B cell (primary cell): ENCODE results near the gene DEGS1. TPM values are rescaled to one million over a fixed set of nuclear protein-coding genes. Genes with fewer than 3 reads are reported as not detected.

Experiments used
- ATAC-seq: fragments of 200-7000 bp; cut with Tn5 transposase; one replicate; pipeline ENCODE4 v1.10.0; 2021; ENCODE audit warnings: low read depth, mild to moderate bottlenecking, moderate number of reproducible peaks, moderate library complexity
- CTCF ChIA-PET: fragments of 350-600 bp; sonication (Branson Sonifier 250); formaldehyde crosslinking; loops from one replicate; lab custom pipeline; 2021; ENCODE audit warnings: antibody characterized with exemption, inconsistent platforms; lab: Charles Lee
- POLR2A ChIA-PET: fragments of 350-600 bp; sonication (Branson Sonifier 250); formaldehyde crosslinking; loops from one replicate; lab custom pipeline; 2021; ENCODE audit warnings: antibody characterized with exemption; lab: Charles Lee
- DNase-seq: peaks from one replicate; pipeline ENCODE4 v3.0.0; 2013
- H2AFZ ChIP-seq: 2 replicates; pipeline ENCODE4 v1.6.1; 2012; ENCODE audit warnings: mild to moderate bottlenecking, low read depth, low read length; ENCODE audit not compliant: insufficient read depth, poor library complexity, severe bottlenecking
- H3K27ac ChIP-seq, 2 donors: 1 replicate in 1 of 2; 2 replicates in 1 of 2; pipeline ENCODE4 v1.5.1; 2012 to 2013; ENCODE audit warnings: low read length in 2 of 2, mild to moderate bottlenecking in 2 of 2, moderate library complexity in 1 of 2
- H3K27me3 ChIP-seq, 4 experiments: fragments of 200-600 bp in 1 of 4; sonication (generic) in 1 of 4; replicated peaks in 1 of 4; 1 replicate in 2 of 4; 2 replicates in 2 of 4; pipeline versions ENCODE4 v1.6.1 to v1.7.0; 2013 to 2016; ENCODE audit warnings: low read length in 3 of 4, mild to moderate bottlenecking in 2 of 4, mixed read lengths in 1 of 4, moderate library complexity in 1 of 4; ENCODE audit not compliant: insufficient read depth in 4 of 4, control insufficient read depth in 3 of 4; ENCODE audit errors: control extremely low read depth in 1 of 4
- H3K36me3 ChIP-seq, 2 experiments: replicated peaks in 1 of 2; 1 replicate in 1 of 2; 2 replicates in 1 of 2; pipeline versions ENCODE4 v1.6.1 to v1.7.1; 2013; ENCODE audit warnings: low read length in 1 of 2; ENCODE audit not compliant: insufficient read depth in 2 of 2, control insufficient read depth in 1 of 2; ENCODE audit errors: control extremely low read depth in 1 of 2, extremely low read depth in 1 of 2
- H3K4me1 ChIP-seq, 2 donors: fragments of 200-600 bp in 1 of 2; sonication (generic) in 1 of 2; 1 replicate in 1 of 2; 2 replicates in 1 of 2; pipeline versions ENCODE4 v1.5.1 to v1.6.1; 2013 to 2017; ENCODE audit warnings: low read length in 2 of 2; ENCODE audit not compliant: control insufficient read depth in 2 of 2, insufficient read depth in 2 of 2
- H3K4me2 ChIP-seq: replicated peaks from 2 replicates; pipeline ENCODE3; 2012; ENCODE audit warnings: mild to moderate bottlenecking, low read depth, low read length; ENCODE audit not compliant: poor library complexity, severe bottlenecking
- H3K4me3 ChIP-seq, 5 experiments: fragments of 200-600 bp in 1 of 5; sonication (generic) in 1 of 5; 1 replicate in 3 of 5; 2 replicates in 2 of 5; pipeline versions ENCODE4 v1.5.1 to v1.7.0; 2011 to 2016; ENCODE audit warnings: low read length in 4 of 5, mild to moderate bottlenecking in 4 of 5, low read depth in 2 of 5, control low read depth in 1 of 5, moderate library complexity in 1 of 5; ENCODE audit not compliant: insufficient read depth in 1 of 5; ENCODE audit errors: control extremely low read depth in 1 of 5, extremely low read depth in 1 of 5
- H3K79me2 ChIP-seq: fragments of 200-600 bp; sonication (generic); one replicate; pipeline ENCODE4 v1.6.0; 2016; ENCODE audit warnings: low read length; ENCODE audit not compliant: control insufficient read depth, insufficient read depth
- H3K9ac ChIP-seq: fragments of 200-600 bp; sonication (generic); 2 replicates; pipeline ENCODE4 v1.6.1; 2017; ENCODE audit warnings: mild to moderate bottlenecking, low read length, moderate library complexity
- H3K9me3 ChIP-seq, 3 donors: one replicate each; pipeline versions ENCODE4 v1.6.1 to v1.7.1; 2013; ENCODE audit warnings: low read length in 2 of 3; ENCODE audit not compliant: control insufficient read depth in 2 of 3, insufficient read depth in 1 of 3; ENCODE audit errors: control extremely low read depth in 1 of 3
- H4K20me1 ChIP-seq: 2 replicates; pipeline ENCODE4 v1.6.0; 2012; ENCODE audit warnings: mild to moderate bottlenecking, low read length; ENCODE audit not compliant: insufficient read depth, control insufficient read depth, poor library complexity, severe bottlenecking
- H3K27ac Mint-ChIP-seq: one replicate; pipeline ENCODE4 v1.8.0; 2021; ENCODE audit warnings: mixed read lengths
- H3K27me3 Mint-ChIP-seq: one replicate; pipeline ENCODE4 v1.8.0; 2021; ENCODE audit warnings: mixed read lengths
- H3K4me1 Mint-ChIP-seq: one replicate; pipeline ENCODE4 v1.8.0; 2021; ENCODE audit warnings: mixed read lengths
- H3K4me3 Mint-ChIP-seq: one replicate; pipeline ENCODE4 v1.8.0; 2021; ENCODE audit warnings: mixed read lengths
- H3K9me3 Mint-ChIP-seq: one replicate; pipeline ENCODE4 v1.8.0; 2022; ENCODE audit warnings: mixed read lengths; ENCODE audit not compliant: insufficient read depth
- EZH2 ChIP-seq: IDR thresholded peaks from 2 replicates; pipeline ENCODE4 v1.6.1; 2012; ENCODE audit warnings: borderline replicate concordance, low read depth, mild to moderate bottlenecking, moderate library complexity, low read length; ENCODE audit not compliant: insufficient read depth, poor library complexity, severe bottlenecking
- WGBS: methylation state at CpG from one replicate; pipeline ENCODE4 v1.1.5; 2013; ENCODE audit warnings: missing lambda C conversion rate; ENCODE audit not compliant: insufficient coverage; 5-methylcytosine and 5-hydroxymethylcytosine counted together
- intact Hi-C: fragments of 100-400 bp; cut with micrococcal nuclease; formaldehyde crosslinking; loops from one replicate; pipeline ENCODE4 v1.10.0; 2022
- polyA plus RNA-seq: library from polyadenylated mRNA; depleted of rRNA; stranded (reverse); fragments of >200 nt; gene quantifications from 2 replicates; pipeline ENCODE4 v1.2.3, GENCODE V29; 2012
- total RNA-seq, 2 donors: library from RNA; stranded (reverse); fragments of 120-200 nt in 1 of 2; gene quantifications; 1 replicate in 1 of 2; 2 replicates in 1 of 2; pipeline versions ENCODE4 v1.2.3 to v1.2.4, GENCODE V29; 2013 to 2022
- TF ChIP-seq, protein P1 (sequence below): fragments of 200-600 bp; IDR thresholded peaks from one replicate; pipeline ENCODE4 v1.8.0; 2022; ENCODE audit warnings: antibody characterized with exemption, mild to moderate bottlenecking

DEGS1 gene
- total and polyA plus RNA-seq, 2 donors (not counting 1 experiment from before 2014, with no cell fraction given): 49.0 to 52.1 TPM

DNA sequence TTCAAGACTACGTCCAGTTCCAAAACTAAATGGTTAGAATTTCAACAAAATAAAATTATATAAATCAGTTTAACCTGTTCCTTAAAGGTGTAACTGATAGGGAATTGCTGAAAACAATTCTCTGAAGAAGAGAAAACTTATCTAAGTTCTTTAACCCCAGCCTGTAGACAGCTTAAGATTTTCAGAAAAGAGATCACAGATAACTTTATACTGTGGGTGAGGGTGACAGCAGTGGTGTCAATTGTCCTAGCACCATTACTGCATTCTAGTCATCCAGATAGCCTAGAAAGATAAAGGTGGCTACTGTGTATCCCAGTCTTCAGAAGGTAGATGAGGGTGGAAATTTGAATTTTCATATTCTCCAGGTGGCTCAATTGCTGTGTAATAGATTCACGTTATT lies 19.7 kb upstream of the DEGS1 start:
- no peaks in the 10 kb centered on the region for H3K9me3 Mint-ChIP-seq
- Histone ChIP-seq H2AFZ (no peak overlapping the region), H3K4me3 (no peak overlapping the region), H3K36me3 (peaks cover 6 to 23% of the 10 kb centered on the region in 2 experiments), H3K4me1 (peaks cover 0 to under 1% of the 10 kb centered on the region in 2 donors), H3K27me3 (no peaks in the 10 kb centered on the region), H4K20me1 (no peaks in the 10 kb centered on the region), H3K9me3 (no peaks in the 10 kb centered on the region), H3K79me2 (no peaks in the 10 kb centered on the region), H3K27ac (no peak overlapping the region), H3K9ac (no peak overlapping the region), H3K4me2 (no peak overlapping the region)
- no peak overlapping the region for H3K4me3 Mint-ChIP-seq
- ChIA-PET POLR2A (interaction anchor here (1.9 kb wide), 1 partner anchor 19 kb away, joined by 4 read pairs; the partner anchor contains the start of gene DEGS1), CTCF (interaction anchor here (1.5 kb wide), 1 partner anchor 10 kb away, joined by 4 read pairs; no protein-coding TSS in a partner anchor)
- no peak overlapping the region for H3K27ac Mint-ChIP-seq
- no peak for DNase-seq
- no CpG with 5 or more reads among the region's 2 CpGs for WGBS
- no peaks in the 10 kb centered on the region for H3K4me1 Mint-ChIP-seq
- ATAC-seq: no peak
- TF ChIP-seq, protein P1, sequence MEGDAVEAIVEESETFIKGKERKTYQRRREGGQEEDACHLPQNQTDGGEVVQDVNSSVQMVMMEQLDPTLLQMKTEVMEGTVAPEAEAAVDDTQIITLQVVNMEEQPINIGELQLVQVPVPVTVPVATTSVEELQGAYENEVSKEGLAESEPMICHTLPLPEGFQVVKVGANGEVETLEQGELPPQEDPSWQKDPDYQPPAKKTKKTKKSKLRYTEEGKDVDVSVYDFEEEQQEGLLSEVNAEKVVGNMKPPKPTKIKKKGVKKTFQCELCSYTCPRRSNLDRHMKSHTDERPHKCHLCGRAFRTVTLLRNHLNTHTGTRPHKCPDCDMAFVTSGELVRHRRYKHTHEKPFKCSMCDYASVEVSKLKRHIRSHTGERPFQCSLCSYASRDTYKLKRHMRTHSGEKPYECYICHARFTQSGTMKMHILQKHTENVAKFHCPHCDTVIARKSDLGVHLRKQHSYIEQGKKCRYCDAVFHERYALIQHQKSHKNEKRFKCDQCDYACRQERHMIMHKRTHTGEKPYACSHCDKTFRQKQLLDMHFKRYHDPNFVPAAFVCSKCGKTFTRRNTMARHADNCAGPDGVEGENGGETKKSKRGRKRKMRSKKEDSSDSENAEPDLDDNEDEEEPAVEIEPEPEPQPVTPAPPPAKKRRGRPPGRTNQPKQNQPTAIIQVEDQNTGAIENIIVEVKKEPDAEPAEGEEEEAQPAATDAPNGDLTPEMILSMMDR: no peak
- no peak for TF ChIP-seq EZH2
- intact Hi-C loops: no loop called here
- H3K27me3 Mint-ChIP-seq: no peaks in the 10 kb centered on the region

DNA sequence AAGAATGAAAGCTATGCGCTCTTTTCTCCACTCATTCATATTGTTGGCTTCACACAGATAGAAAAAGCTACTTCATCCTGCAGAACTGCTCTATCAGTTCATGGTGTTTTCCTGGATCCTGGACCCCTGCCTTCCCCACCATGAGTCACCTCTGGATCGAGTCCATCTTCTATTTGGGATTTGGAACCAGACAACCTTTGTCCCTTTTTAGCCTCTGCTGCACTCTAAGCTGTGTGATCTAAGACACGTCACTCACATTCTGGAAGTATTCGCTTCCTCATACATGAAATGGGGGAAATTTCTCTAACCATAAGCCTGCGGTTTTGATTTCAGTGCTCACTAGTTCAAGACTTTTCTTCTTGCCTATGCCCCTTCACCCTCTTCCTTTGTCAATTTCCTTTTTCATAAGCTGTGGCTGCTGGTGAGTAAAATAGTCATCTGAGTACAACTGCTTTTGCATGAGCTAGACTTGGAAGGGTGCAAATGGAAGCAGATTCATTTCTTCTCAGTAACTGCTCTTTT lies 14.1 kb upstream of the DEGS1 start:
- WGBS: 25% methylated on average over 4 of the region's 5 CpGs
- ATAC-seq (peak; percentile 86), DNase-seq (peak; percentile 85)
- no peaks in the 10 kb centered on the region for H3K36me3 ChIP-seq
- TF ChIP-seq, protein P1: no peak
- TF ChIP-seq EZH2: no peak
- no peaks in the 10 kb centered on the region for H3K9me3 ChIP-seq
- peak overlapping the region; percentile 48 for H3K27ac Mint-ChIP-seq
- H3K27me3 Mint-ChIP-seq: no peaks in the 10 kb centered on the region
- peak overlapping the region; percentile 53 for H3K4me3 Mint-ChIP-seq
- no peaks in the 10 kb centered on the region for H3K9me3 Mint-ChIP-seq
- ChIA-PET POLR2A (interaction anchor here (0.7 to 3.5 kb wide), 4 partner anchors 13 to 213 kb away, joined by 3 to 19 read pairs (median 4); partner anchors contain the start of gene DEGS1), CTCF (interaction anchor here (0.7 to 3.4 kb wide), 4 partner anchors 13 to 166 kb away, joined by 3 to 20 read pairs (median 3); partner anchors contain the start of gene DEGS1)
- peaks cover 26 to 30% of the 10 kb centered on the region in 2 donors for H3K4me1 ChIP-seq
- intact Hi-C loops: loop anchor here (2.0 to 5.0 kb wide), 2 partner anchors 14 to 33 kb away; partner anchors contain the start of gene DEGS1
- H3K79me2 ChIP-seq: no peaks in the 10 kb centered on the region
- H2AFZ ChIP-seq: no peak overlapping the region
- H4K20me1 ChIP-seq: no peaks in the 10 kb centered on the region
- peak overlapping the region; percentile 49 for H3K9ac ChIP-seq
- no peaks in the 10 kb centered on the region for H3K27me3 ChIP-seq
- H3K4me1 Mint-ChIP-seq: peaks cover 27% of the 10 kb centered on the region
- peak overlapping the region in 1 of 5 experiments; percentile 40 for H3K4me3 ChIP-seq
- H3K27ac ChIP-seq: peak overlapping the region; percentile 35 to 43
- H3K4me2 ChIP-seq: peak overlapping the region; percentile 72
